Spleen (tissue), 11 donors: Measurements from ENCODE around the gene DAW1. TPM values are rescaled to one million over a fixed set of nuclear protein-coding genes. Genes with fewer than 3 reads are reported as not detected.
"Not testable (repeated sequence)": the region's sequence is repeated elsewhere in the genome, so short reads cannot be mapped to it uniquely, and the experiment has no call there.

Source experiments
- DNase-seq: peaks from one replicate; pipeline ENCODE4 v3.0.0-alpha.2; 2020
- H3K27ac ChIP-seq, 8 donors: fragments of 200-600 bp; sonication (generic) in 7 of 8; 1 replicate in 4 of 8; 2 replicates in 4 of 8; pipeline versions ENCODE4 v1.5.0 to v1.8.0; 2016 to 2021; ENCODE audit warnings: inconsistent platforms in 4 of 8, mild to moderate bottlenecking in 4 of 8, moderate library complexity in 1 of 8
- H3K27me3 ChIP-seq, 7 donors: fragments of 200-600 bp; sonication (generic) in 6 of 7; replicated peaks in 1 of 7; 1 replicate in 4 of 7; 2 replicates in 3 of 7; pipeline versions ENCODE4 v1.5.0 to v1.8.0; 2016 to 2021; ENCODE audit warnings: inconsistent platforms in 3 of 7, mild to moderate bottlenecking in 1 of 7
- H3K36me3 ChIP-seq, 6 donors: fragments of 200-600 bp; sonication (generic) in 5 of 6; 1 replicate in 4 of 6; 2 replicates in 2 of 6; pipeline versions ENCODE4 v1.5.0 to v1.8.0; 2016 to 2021; ENCODE audit warnings: inconsistent platforms in 2 of 6
- H3K4me1 ChIP-seq, 6 donors: fragments of 200-600 bp; sonication (generic) in 5 of 6; 1 replicate in 3 of 6; 2 replicates in 3 of 6; pipeline versions ENCODE4 v1.5.0 to v1.8.0; 2016 to 2021; ENCODE audit warnings: inconsistent platforms in 3 of 6
- H3K4me3 ChIP-seq, 8 donors: fragments of 200-600 bp; sonication (generic) in 7 of 8; 1 replicate in 4 of 8; 2 replicates in 4 of 8; pipeline versions ENCODE4 v1.5.0 to v1.8.0; 2016 to 2021; ENCODE audit warnings: inconsistent platforms in 4 of 8, mild to moderate bottlenecking in 4 of 8, moderate library complexity in 2 of 8
- H3K9me3 ChIP-seq, 8 donors: fragments of 200-600 bp; sonication (generic) in 7 of 8; 1 replicate in 4 of 8; 2 replicates in 4 of 8; pipeline versions ENCODE4 v1.5.0 to v1.8.0; 2016 to 2021; ENCODE audit warnings: inconsistent platforms in 4 of 8
- POLR2A ChIP-seq, 3 donors: fragments of 450-650 bp; IDR thresholded peaks; one replicate each; pipeline ENCODE4 v1.5.1; 2017; ENCODE audit warnings: antibody characterized with exemption in 3 of 3, mild to moderate bottlenecking in 1 of 3
- POLR2AphosphoS5 ChIP-seq, 3 donors: sonication (generic); formaldehyde crosslinking; IDR thresholded peaks; one replicate each; pipeline ENCODE4 v1.5.1; 2017; ENCODE audit warnings: antibody characterized with exemption in 3 of 3
- WGBS, 5 donors: extraction: QIAGEN DNeasy Blood & Tissue Kit in 3 of 5; methylation state at CpG; one replicate each; pipeline versions ENCODE4 v1.1.5 to v1.1.7; 2013 to 2018; 5-methylcytosine and 5-hydroxymethylcytosine counted together
- intact Hi-C: fragments of 100-400 bp; cut with DNase I; formaldehyde crosslinking; loops from one replicate; pipeline ENCODE4 v1.15.0; 2023; ENCODE audit warnings: low total_unique reads
- polyA plus RNA-seq, 3 donors: library from polyadenylated mRNA; stranded (reverse); fragments of 200-250 nt; gene quantifications; one replicate each; pipeline ENCODE4 v1.2.1, GENCODE V29; 2013
- total RNA-seq, 7 donors: library from RNA; depleted of rRNA in 3 of 7; stranded (reverse); fragments of >200 nt in 3 of 7; fragmentation: NEBNext Ultra II Directional in 4 of 7; extraction: Animal tissue kit (Norgen Biotek cat#: 25700) in 4 of 7; gene quantifications; one replicate each; pipeline versions ENCODE4 v1.1.0 to v1.2.1, GENCODE V29; 2016 to 2021
- TF ChIP-seq, protein P1 (sequence below), 11 experiments: fragments of 200-600 bp in 7 of 11; fragments of 450-650 bp in 4 of 11; sonication (generic) in 4 of 11; IDR thresholded peaks in 8 of 11; conservative IDR thresholded peaks in 3 of 11; 1 replicate in 7 of 11; 2 replicates in 4 of 11; pipeline versions ENCODE4 v1.4.0 to v1.8.0; 2016 to 2021; ENCODE audit warnings: antibody characterized with exemption in 11 of 11, inconsistent platforms in 4 of 11, mild to moderate bottlenecking in 1 of 11
- donor health status: healthy with polysubstance abuse.
- donor health status: DM: no; HTN: no; CAD: no; lungs with moderate emphysema.
- donor health status: DM: no; HTN: no; CAD: no.
- donor health status: Bipolar disorder and iron deficiency.
- donor health status: healthy.
- donor health status: DM: no; HTN: no; CAD: no.
- donor health status: DM: yes; HTN: yes; CAD: no.

The DAW1 gene
- total and polyA plus RNA-seq, 10 donors, result 2.2 TPM; not detected in 9

DNA sequence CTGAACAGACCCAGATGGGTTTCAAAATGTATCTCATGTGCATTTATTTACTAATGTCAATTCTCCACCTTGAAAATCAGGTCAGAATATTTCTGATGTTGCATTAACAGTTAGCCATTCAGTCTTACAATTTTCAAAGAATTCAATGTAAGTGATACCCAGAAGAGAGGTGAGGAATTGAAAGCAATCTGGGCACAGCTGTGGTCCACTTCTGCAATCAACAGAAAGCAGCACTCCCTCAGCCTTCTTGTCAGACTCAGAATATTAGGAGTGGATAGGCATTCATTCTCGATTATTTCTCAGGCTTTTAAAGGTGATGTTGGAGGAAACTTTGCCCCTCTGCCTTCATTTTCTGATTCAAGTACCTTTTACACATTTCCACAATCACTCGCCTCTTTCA is 42.1 kb upstream of the DAW1 start:
- no peak for TF ChIP-seq POLR2AphosphoS5 (IDR thresholded peaks at IDR 0.05)
- TF ChIP-seq, protein P1, sequence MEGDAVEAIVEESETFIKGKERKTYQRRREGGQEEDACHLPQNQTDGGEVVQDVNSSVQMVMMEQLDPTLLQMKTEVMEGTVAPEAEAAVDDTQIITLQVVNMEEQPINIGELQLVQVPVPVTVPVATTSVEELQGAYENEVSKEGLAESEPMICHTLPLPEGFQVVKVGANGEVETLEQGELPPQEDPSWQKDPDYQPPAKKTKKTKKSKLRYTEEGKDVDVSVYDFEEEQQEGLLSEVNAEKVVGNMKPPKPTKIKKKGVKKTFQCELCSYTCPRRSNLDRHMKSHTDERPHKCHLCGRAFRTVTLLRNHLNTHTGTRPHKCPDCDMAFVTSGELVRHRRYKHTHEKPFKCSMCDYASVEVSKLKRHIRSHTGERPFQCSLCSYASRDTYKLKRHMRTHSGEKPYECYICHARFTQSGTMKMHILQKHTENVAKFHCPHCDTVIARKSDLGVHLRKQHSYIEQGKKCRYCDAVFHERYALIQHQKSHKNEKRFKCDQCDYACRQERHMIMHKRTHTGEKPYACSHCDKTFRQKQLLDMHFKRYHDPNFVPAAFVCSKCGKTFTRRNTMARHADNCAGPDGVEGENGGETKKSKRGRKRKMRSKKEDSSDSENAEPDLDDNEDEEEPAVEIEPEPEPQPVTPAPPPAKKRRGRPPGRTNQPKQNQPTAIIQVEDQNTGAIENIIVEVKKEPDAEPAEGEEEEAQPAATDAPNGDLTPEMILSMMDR (IDR thresholded peaks at IDR 0.05 in 8 of 11, conservative IDR thresholded peaks at IDR 0.05 in 3 of 11), result no peak
- TF ChIP-seq POLR2A (IDR thresholded peaks at IDR 0.05), result no peak
- DNase-seq, result no peak
- 69 to 83% (median 83%) methylated on average over 2 of the region's 2 CpGs for WGBS, 5 donors
- H3K9me3 ChIP-seq, result no peaks in the 10 kb centered on the region
- no peak overlapping the region for H3K27ac ChIP-seq
- no peak overlapping the region for H3K4me3 ChIP-seq
- no peaks in the 10 kb centered on the region for H3K36me3 ChIP-seq
- no peaks in the 10 kb centered on the region for H3K4me1 ChIP-seq
- no peaks in the 10 kb centered on the region for H3K27me3 ChIP-seq
- intact Hi-C loops, result no loop called here

DNA sequence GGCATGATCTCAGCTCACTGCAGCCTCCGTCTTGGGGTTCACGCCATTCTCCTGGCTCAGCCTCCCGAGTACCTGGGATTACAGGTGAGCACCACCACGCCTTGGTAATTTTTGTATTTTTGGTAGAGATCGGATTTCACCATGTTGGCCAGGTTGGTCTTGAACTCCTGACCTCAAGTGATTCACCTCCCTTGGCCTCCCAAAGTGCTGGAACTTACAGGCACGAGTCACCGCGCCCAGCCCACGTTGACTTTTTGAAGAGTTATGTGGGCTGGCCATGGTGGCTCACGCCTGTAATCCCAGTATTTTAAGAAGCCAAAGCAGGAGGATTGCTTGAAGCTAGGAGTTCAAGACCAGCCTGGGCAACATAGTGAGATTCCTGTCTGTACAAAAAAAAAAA is 37.0 kb upstream of the DAW1 start:
- Histone ChIP-seq H3K9me3 (no peaks in the 10 kb centered on the region), H3K4me1 (no peaks in the 10 kb centered on the region), H3K36me3 (no peaks in the 10 kb centered on the region), H3K4me3 (no peak overlapping the region), H3K27me3 (peaks cover 0 to under 1% (median 0%) of the 10 kb centered on the region in 7 donors), H3K27ac (no peak overlapping the region)
- no peak for DNase-seq
- 87 to 93% (median 91%) methylated on average over 10 of the region's 10 CpGs for WGBS, 5 donors
- intact Hi-C loops, result no loop called here
- no peak for TF ChIP-seq POLR2A (IDR thresholded peaks at IDR 0.05)
- TF ChIP-seq, protein P1 (IDR thresholded peaks at IDR 0.05 in 8 of 11, conservative IDR thresholded peaks at IDR 0.05 in 3 of 11), result no peak
- TF ChIP-seq POLR2AphosphoS5 (IDR thresholded peaks at IDR 0.05), result no peak

DNA sequence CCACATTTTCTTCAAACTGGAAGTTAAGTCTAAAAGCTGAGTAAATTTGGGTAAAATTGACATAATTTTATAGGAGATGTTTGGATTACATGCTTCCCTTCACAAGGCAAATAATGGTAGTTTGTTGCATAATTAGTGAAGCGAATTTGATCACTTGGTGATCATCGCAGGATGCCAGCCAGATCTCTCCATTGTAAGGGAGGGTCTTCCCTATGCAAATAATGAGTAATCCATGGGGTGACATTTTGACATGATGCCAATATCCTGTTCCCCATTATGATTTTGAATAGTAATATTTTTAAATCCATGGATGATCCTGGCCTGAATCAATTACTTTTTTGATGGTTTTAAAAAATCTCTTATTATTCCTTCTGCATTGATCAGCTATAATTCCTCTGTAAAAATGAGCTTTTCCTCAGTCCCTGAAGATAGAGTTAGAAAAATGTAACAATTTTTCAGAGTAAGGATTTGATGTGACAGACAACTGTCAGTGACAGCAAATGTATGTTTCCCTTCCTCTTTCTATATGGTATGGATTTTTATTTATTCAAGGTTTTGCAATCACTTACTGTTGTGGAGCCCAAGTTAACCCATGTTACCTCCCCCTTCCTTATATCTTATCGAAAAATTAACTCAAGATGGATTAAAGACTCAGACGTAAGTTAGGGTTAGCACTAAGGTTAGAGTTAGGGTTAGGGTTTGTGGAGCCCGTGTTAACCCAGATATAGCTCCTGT is 36.3 kb upstream of the DAW1 start:
- Histone ChIP-seq H3K27me3 (peaks cover 0 to 6% (median 0%) of the 10 kb centered on the region in 7 donors), H3K36me3 (no peaks in the 10 kb centered on the region), H3K27ac (no peak overlapping the region), H3K9me3 (no peaks in the 10 kb centered on the region), H3K4me3 (no peak overlapping the region), H3K4me1 (no peaks in the 10 kb centered on the region)
- 76 to 91% (median 83%) methylated on average over 5 of the region's 5 CpGs for WGBS, 5 donors
- TF ChIP-seq POLR2A (IDR thresholded peaks at IDR 0.05) (no peak), POLR2AphosphoS5 (IDR thresholded peaks at IDR 0.05) (no peak)
- intact Hi-C loops, result no loop called here
- no peak for DNase-seq

DNA sequence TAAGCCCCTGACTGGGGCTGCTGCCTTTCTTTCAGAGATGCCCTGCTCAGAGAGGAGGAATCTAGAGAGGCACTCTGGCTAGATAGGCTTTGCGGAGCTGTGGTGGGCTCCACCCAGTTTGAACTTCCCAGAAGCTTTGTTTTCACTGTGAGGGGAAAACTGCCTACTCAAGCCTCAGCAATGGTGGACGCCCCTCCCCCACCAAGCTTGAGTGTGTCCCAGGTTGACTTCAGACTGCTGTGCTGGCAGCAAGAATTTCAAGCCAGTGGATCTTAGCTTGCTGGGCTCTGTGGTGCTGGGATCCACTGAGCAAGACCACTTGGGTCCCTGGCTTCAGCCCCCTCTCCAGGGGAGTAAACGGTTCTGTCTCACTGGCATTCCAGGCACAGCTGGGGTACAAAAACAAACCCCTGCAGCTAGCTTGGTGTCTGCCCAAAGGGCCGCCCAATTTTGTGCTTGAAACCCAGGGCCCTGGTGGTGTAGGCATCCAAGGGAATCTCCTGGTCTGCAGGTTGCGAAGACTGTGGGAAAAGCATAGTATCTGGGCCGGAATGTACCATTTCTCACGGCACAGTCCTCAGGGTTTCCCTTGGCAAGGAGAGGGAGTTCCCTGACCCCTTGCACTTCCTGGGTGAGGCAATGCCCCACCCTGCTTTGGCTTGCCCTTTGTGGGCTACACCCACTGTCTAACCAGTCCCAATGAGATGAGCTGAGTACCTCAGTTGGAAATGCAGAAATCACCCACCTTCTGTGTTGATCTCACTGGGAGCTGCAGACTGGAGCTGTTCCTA is 31.9 kb upstream of the DAW1 start:
- WGBS, 5 donors, result 50 to 76% (median 68%) methylated on average over 4 to 7 of the region's 7 CpGs
- DNase-seq, result not testable (repeated sequence)

DNA sequence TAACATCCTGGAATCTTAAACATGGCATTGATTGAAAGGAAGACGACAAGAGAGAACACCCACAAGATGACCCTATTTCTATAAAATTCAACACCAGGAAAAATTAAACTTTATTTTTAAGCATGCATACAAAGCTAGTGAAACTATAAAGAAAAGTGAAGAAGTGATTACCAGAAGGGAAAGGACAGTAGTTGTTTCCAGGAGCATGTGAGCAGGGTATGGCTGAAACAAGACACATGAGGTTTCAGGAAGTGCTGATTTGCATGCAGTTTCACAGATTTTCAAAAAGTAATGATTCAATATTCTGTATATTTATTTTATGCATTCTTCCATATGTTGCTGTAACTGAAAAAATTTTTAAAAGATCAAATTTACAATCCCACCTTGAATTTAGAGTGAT is 24.6 kb upstream of the DAW1 start:
- Histone ChIP-seq H3K4me3 (no peak overlapping the region), H3K9me3 (no peaks in the 10 kb centered on the region), H3K27ac (no peak overlapping the region), H3K36me3 (no peaks in the 10 kb centered on the region), H3K4me1 (no peaks in the 10 kb centered on the region), H3K27me3 (peaks cover 0 to 13% (median 0%) of the 10 kb centered on the region in 7 donors)
- TF ChIP-seq POLR2AphosphoS5 (IDR thresholded peaks at IDR 0.05) (no peak), POLR2A (IDR thresholded peaks at IDR 0.05) (no peak)
- TF ChIP-seq, protein P1 (IDR thresholded peaks at IDR 0.05 in 8 of 11, conservative IDR thresholded peaks at IDR 0.05 in 3 of 11), result no peak
- intact Hi-C loops, result no loop called here
- DNase-seq, result no peak
- 80 to 92% (median 85%) methylated on average over 1 of the region's 1 CpG for WGBS, 5 donors

More for the DNA sequence above, 31.9 kb upstream of the DAW1 start:
- H3K4me1 ChIP-seq, intact Hi-C loops, H3K4me3 ChIP-seq, H3K27me3 ChIP-seq, H3K9me3 ChIP-seq, H3K36me3 ChIP-seq, H3K27ac ChIP-seq: not testable (repeated sequence)
